GM19193 (cell line): ENCODE results near the gene CAPZB.

Source experiments
- POLR2A ChIP-seq: IDR thresholded peaks from 4 replicates; pipeline ENCODE4 v1.6.1; 2011; ENCODE audit not compliant: insufficient read depth, insufficient read length; ENCODE audit errors: extremely low read depth

Gene CAPZB

GRCh38 chr1:19359357-19359756 is 126.0 kb downstream of the CAPZB start:
- no peak for TF ChIP-seq POLR2A

GRCh38 chr1:19358710-19359109 is 126.6 kb downstream of the CAPZB start:
- no peak for TF ChIP-seq POLR2A

- TF ChIP-seq POLR2A = no peak
These were observed 127.9 kb downstream of the CAPZB start for GRCh38 chr1:19357299-19357986.

- TF ChIP-seq POLR2A = no peak
These were observed 129.1 kb downstream of the CAPZB start for GRCh38 chr1:19356266-19356665.

- no peak for TF ChIP-seq POLR2A
These were observed 130.8 kb downstream of the CAPZB start for GRCh38 chr1:19354531-19354981.

- no peak for TF ChIP-seq POLR2A
These were observed 131.7 kb downstream of the CAPZB start for GRCh38 chr1:19353596-19353995.

- TF ChIP-seq POLR2A = no peak
These were observed 132.5 kb downstream of the CAPZB start for GRCh38 chr1:19352839-19353238.

GRCh38 chr1:19351873-19352272 is 133.5 kb downstream of the CAPZB start:
- no peak for TF ChIP-seq POLR2A

GRCh38 chr1:19350566-19350965 is 134.8 kb downstream of the CAPZB start:
- TF ChIP-seq POLR2A = no peak

GRCh38 chr1:19349999-19350398 is 135.3 kb downstream of the CAPZB start:
- TF ChIP-seq POLR2A = no peak

GRCh38 chr1:19348441-19349198 is 136.7 kb downstream of the CAPZB start:
- no peak for TF ChIP-seq POLR2A

GRCh38 chr1:19347533-19348172 is 137.7 kb downstream of the CAPZB start:
- TF ChIP-seq POLR2A = no peak

- TF ChIP-seq POLR2A = no peak
These were observed 139.3 kb downstream of the CAPZB start for GRCh38 chr1:19346026-19346425.

GRCh38 chr1:19345391-19345790 is 139.9 kb downstream of the CAPZB start:
- no peak for TF ChIP-seq POLR2A

GRCh38 chr1:19344831-19345230 is 140.5 kb downstream of the CAPZB start:
- TF ChIP-seq POLR2A = no peak
